Measurements from ENCODE around the gene CEP89.
"Not testable (repeated sequence)": the region's sequence is repeated elsewhere in the genome, so short reads cannot be mapped to it uniquely, and the experiment has no call there.

The CEP89 gene

DNA sequence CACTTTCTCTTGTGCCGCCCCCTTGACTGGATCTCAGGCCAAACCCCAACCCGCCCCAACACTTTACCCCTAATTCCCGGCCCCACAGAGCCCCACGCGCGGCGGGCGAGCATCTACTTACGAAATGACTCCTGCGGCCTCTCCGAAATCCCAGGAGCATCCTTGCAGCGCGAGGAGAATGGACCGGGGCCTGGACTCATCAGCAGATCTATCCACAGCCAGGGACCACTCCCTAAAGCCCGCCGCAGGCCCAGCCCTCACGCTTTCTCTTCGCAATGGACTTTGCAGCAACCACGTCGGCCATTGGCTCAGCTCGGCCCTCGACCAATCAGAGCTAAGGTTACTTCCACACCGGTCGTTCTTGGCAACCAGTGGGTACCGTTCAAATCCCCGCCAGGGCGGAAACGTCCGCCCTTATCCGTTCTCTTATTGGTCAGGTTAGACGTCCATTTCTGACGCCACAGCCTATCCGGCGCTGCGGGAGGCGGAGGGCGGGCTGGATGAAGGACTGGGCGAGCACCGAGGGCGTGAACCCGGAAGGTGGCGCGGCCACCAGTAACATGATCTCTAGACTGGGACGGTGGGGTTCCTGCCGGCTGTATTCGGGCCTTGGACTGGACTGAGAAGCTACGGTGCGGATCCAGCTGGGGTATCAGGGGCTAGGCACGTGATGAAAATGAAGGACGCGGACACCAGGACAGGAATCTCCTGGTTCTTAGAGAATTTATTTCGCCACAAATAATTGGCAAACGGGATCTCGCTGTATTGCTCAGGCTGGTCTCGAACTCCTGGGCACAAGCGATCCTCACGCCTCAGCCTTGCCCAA, at the start of gene CEP89, which contains the start of gene FAAP24:
Gene CEP89 (minus strand): TSS at position 244 of the 826 bp plus-strand sequence. CDS start 84 bp downstream, at position 160.
Gene FAAP24 (plus strand): TSS at position 528 of the 826 bp plus-strand sequence. CDS start 955 bp downstream, outside the sequence.
- peak; percentile 99 for DNase-seq

DNA sequence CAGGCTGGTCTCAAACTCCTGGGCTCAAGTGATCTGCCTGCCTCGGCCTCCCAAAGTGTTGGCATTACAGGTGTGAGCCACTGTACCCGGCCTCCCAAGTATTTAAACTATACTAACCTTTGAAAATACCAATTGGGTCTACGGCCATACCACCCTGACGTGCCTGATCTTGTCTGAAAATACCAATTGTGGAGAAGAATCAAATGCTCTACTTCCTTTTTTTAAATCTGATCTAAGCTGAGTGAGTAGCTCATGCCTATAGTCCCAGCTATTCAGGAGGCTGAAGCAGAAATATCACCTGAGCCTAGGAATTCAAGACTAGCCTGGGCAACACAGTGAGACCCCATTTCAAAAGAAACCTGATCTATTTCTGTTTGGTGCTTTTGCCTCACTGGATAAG, 39.1 kb upstream of the CEP89 start:
- not testable (repeated sequence) for DNase-seq

DNA sequence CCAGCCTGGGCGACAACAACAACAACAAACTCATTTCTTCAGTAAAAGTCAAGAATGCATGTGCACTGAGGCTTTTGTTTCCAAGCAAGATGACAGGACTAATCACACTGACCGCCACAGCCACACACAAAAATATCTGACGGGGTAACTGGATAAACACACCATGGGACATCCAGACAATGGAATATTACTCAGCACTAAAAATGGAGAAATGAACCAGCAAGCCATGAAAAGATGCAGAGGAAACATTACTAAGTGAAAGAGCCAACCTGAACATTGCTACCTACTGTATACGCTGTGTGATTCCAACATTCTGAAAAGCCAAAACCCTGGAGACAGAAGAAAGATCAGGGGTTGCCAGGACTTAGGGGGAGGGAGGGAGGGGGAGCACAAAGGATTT, 37.0 kb upstream of the CEP89 start:
- no peak for DNase-seq

GRCh38 chr19:33005440-33005839, 33.7 kb upstream of the CEP89 start:
- peak; percentile 47 for DNase-seq

DNA sequence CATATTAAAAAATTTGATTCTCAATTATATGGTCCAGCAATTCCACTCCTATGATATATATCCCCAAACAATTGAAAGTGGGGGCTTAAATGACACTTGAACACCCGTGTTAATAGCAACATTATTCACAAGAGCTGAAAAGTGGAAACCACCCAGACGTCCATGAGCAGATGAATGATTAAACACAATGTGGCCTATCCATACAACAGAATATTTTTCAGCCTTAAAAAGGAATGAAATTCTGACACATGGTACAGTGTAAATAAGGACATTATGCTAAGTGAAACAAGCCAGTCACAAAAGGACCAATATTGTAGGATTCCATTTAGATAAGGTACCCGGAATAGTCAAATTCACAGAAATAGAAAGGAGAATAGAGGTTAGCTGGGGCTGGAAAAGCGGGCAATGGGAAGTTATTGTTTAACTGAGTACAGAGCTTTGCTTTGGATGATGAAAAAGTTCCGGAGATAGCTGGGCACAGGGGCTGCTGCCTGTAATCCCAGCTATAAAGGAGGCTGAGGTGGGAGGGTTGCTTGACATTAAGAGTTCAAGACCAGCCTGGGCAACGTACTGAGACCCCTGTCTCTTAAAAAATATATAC, 31.8 kb upstream of the CEP89 start:
- DNase-seq = not testable (repeated sequence)

DNA sequence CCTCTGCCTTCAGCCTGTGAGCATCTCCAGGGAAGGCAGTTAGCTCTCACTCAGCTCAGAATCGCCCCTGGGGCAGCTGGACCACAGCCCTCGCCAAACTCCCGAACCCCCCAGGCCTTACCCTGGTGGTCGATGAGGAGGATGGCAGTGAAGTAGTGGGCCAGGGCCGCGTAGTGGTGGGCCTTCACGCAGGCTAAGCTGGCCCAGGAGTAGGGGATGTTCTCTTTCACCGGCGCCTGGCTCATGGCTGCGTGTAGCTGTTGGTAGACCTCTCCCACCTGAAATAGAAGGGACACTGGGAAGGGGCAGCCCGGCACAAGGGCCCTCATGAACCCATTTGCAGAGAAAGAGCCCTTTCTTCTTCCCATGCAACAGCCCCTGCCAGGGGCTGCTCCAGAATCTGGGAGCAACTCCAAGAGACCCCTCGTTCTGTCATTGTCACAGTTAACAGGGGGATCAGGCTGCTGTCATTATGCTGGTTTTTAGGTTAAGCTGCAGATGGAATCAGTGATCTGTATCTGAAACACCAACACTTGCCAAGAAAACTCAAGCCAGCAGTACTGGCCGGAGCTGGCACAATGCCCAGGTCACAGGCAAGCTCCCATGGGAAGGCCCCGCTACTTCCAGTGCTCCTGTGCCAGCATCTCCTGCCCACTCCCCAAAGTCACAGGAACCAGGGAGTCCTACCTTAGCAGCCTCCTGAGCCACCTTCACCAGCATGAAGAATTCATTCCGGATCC, 30.5 kb upstream of the CEP89 start:
- peak; percentile 0 for DNase-seq

GRCh38 chr19:33000910-33001309, 29.2 kb upstream of the CEP89 start:
- no peak for DNase-seq

- DNase-seq = no peak
Observed at GRCh38 chr19:33000510-33000909, 28.8 kb upstream of the CEP89 start.

- no peak for DNase-seq
Observed at GRCh38 chr19:32998722-32999121, 27.0 kb upstream of the CEP89 start.

DNA sequence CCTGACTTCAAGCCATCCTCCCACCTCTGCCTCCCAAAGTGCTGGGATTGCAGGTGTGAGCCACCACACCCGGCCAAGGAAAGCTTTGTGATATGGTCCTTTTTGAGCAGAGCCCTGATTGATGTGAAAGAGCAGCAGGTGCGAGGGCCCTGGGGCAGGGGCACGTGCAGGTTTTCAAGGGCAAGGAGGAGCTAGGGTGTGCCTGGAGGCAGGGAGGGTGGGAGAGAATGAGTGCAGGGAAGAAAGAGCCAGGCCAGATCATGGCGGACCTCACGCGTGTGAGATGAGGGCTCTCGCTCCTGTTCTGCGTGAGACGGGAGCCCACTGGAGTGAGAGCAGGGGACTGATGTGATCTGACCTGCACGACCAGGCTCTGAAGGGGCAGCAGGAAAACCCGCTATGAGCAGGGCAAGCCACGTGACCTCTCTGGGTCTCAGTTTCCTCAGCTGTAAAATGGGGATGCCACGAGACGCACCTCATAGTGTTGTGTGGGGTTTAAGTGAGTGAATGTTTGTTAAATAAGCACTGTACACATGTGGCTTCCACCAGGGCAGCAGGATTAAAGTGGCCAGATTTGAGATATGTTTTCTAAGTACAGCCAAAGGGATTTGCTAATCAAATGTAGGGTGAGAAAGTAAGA, 26.1 kb upstream of the CEP89 start:
- no peak for DNase-seq

DNA sequence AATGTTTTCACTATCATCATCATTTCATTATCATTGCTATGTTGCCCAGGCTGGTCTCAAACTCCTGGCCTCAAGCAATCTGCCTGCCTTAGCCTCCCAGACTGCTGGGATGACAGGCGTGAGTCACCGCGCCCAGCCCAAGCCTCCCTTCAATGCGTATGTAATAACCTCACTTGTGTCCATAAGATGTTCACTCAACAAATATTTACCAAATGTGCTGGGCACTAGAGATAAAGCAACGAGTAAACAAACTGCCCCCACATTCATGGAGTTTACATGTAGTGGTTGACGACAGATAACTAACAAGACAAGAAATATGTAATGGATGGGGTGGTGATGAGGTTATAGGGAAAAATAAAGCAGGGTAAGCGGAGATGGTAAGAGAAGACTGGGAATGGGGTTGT, 25.3 kb upstream of the CEP89 start:
- DNase-seq = not testable (repeated sequence)

- not testable (repeated sequence) for DNase-seq
Observed at GRCh38 chr19:32995966-32996365, 24.2 kb upstream of the CEP89 start.

- DNase-seq = no peak
Observed at GRCh38 chr19:32988724-32989123, 17.0 kb upstream of the CEP89 start.

DNA sequence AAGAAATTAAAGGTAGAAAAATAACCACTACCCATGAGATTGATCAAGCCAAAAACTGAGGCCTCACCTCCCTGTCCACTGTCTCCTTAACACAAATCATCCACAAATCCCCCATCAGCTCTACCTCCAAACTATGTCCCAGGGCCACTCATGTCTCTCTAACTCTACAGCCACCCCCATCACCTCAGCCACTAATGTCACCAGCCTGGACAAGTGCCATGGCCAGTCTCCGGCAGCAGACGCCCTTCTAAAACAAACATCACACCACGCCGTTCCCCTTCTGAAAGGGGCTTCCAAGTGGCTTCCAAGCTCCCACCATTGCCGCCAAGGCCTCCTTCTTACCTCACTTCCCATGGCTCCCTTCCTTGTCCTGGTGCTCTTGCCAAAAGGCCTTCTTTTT, 16.5 kb upstream of the CEP89 start:
- DNase-seq = not testable (repeated sequence)

DNA sequence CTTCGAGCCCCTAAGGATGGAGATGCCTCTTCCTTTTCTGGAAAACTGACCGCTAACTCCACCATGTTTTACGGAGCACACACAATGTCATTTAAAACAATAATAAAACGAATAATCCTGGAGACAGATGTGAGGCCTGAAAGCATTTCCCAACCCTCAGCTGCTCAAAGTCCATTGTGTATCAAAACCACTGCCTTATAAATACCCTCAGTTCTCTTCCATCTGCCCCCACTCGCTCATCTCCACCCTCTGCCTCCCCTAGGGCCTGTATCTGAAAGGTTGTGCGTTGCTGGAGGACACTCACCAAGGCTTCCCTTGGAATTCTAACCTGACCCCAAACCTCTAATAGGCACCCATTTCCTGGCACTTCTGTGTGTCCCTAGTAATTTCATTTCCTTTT, 10.7 kb upstream of the CEP89 start:
- DNase-seq = not testable (repeated sequence)

- not testable (repeated sequence) for DNase-seq
Observed at GRCh38 chr19:32979807-32980206, 8.0 kb upstream of the CEP89 start.

- not testable (repeated sequence) for DNase-seq
Observed at GRCh38 chr19:32977813-32978212, 6.1 kb upstream of the CEP89 start.

- peak; percentile 63 for DNase-seq
Observed at GRCh38 chr19:32977280-32977679, 5.5 kb upstream of the CEP89 start.

GRCh38 chr19:32976223-32976805, 4.6 kb upstream of the CEP89 start:
- peak; percentile 26 for DNase-seq

DNA sequence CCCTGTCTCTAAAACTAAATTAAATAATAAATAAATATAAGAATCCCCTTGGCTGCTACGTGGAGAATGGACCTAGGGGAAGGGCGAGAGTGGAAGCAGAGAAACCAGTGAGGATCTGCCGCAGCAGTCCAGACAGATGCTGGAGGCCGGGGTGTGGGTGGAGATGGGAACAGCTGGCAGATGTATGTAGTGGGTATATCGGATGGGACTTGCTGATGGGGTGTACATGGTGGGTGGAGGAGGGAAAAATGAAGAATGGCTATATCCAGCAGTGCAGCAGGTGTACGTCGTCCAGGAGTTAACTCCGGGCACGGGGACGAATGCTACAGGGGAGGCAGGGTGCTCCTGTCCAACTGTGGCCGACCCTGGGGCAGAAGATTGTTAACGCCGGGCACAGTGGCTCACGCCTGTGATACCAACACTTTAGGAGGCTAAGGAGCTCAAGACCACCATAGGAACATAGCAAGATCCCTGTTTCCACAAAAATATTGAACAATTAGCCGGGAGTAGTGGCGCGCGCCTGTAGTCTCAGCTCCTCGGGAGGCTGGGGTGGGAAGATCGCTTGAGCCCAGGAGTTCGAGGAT, 654 bp downstream of the CEP89 start:
- DNase-seq = no peak

- no peak for DNase-seq
Observed at GRCh38 chr19:32969549-32969948, 2.2 kb downstream of the CEP89 start.

GRCh38 chr19:32966750-32967149, 5.0 kb downstream of the CEP89 start:
- DNase-seq = no peak

All from DMS153 (cell line).